ENCODE data around the gene EDDM3A.
"Not testable (repeated sequence)": the region's sequence is repeated elsewhere in the genome, so short reads cannot be mapped to it uniquely, and the experiment has no call there.

The EDDM3A gene

DNA sequence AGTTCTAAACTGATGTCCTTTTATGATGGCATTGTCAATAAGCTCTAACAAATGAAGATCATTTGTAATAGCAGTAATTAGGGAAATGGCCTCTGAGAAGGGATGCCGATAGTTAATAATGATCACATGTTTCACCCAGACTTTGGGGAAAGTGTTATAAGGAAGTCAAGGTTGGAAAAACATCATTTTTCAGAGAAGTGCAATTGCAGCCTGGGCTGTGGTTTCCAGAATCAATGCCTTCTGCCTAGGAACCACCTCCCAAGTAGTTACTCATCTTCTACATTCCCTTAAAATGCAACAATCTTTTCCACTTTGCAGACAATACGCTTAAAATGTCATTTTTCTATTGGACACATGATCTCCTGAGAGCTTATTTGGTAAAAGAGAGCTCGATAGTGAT lies 879 bp downstream of the EDDM3A start:
- DNase-seq (ENCODE audit: low spot score in 2 of 2), result no peak
- no peaks in the 10 kb centered on the region for H3K9me3 ChIP-seq
- H3K27me3 ChIP-seq (ENCODE audit: low read depth), result no peaks in the 10 kb centered on the region
- no peaks in the 10 kb centered on the region for H3K36me3 ChIP-seq (replicated peaks)
- no peak overlapping the region for H3K4me3 ChIP-seq
- no peaks in the 10 kb centered on the region for H3K4me1 ChIP-seq
- in situ Hi-C loops (cut with MboI; ENCODE audit: low sequenced_read_pairs), result no loop called here

DNA sequence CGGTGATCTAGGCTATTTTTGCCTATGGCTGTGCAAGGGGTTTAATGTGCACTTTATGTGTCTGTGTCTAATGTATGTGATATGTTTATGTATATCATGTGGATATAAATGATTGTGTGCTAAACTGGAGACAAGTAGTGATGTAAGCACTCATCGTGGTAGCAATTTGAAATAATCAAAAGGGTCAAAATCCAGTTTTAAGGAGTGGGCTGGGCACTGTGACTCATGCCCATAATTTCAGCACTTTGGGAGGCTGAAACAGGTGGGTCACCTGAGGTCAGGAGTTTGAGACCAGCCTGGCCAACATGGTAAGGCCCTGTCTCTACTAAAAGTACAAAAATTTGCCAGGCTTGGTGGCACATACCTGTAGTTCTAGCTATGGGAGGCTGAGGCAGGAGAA lies 2.8 kb downstream of the EDDM3A start:
- H3K4me3 ChIP-seq, result no peak overlapping the region
- no peaks in the 10 kb centered on the region for H3K4me1 ChIP-seq
- no peaks in the 10 kb centered on the region for H3K27me3 ChIP-seq (ENCODE audit: low read depth)
- no peaks in the 10 kb centered on the region for H3K36me3 ChIP-seq (replicated peaks)
- no peaks in the 10 kb centered on the region; the same call in 1 of the 2 replicates for H3K9me3 ChIP-seq
- in situ Hi-C loops (cut with MboI; ENCODE audit: low sequenced_read_pairs), result no loop called here
- no peak for DNase-seq (ENCODE audit: low spot score in 2 of 2)

DNA sequence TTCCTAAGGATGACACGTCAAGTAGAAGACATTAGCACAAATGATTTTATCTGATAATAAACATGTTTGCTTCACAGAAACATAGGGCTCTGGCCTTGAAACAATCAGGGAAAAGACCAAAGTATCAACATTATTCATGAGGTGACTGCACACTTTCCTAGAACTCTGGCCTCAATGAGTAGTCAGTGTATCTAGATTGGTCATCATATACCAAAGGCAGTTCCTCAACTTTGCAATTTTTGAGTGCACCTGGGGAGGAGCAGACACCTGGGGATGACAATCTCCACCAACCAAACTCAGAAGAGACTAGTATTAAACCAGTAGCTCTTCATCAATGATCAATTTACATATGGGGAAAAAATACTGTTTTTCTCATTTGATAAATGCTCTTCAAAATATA lies 4.5 kb downstream of the EDDM3A start:
- in situ Hi-C loops (cut with MboI; ENCODE audit: low sequenced_read_pairs), result no loop called here
- no peak for DNase-seq (ENCODE audit: low spot score in 2 of 2)

DNA sequence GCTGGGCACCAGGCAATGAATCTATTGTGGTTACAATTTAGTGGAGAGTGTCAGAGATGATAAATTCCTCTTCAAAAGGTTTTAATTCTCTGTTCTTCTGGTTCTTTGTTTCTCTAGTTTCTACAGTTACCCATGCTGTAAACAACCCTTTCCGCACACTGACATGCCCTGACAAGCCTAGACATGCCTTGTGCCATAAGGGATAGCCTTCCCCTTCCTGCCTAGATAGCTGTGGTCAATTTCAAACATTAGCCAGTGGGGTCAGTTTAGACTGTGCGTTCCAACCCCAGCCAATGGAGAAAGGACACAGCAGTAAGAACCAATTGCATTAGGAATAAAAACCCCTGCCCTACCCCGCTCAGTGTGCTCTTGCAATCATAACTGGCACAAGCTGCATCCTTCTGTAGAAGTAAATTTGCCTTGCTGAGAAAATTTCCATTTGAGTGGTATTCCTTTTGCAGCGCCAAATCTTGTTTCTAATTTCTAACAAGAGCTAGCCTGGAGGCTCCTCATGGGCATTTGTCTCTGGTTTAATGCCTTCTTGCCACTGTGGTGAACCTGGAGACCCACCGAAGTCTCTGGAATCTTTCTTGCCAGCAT lies 6.4 kb downstream of the EDDM3A start:
- no peak overlapping the region for H3K4me3 ChIP-seq
- no peaks in the 10 kb centered on the region for H3K36me3 ChIP-seq (replicated peaks)
- DNase-seq (ENCODE audit: low spot score in 2 of 2), result peak in 1 of 2 experiments; percentile 10
- no peaks in the 10 kb centered on the region for H3K27me3 ChIP-seq (ENCODE audit: low read depth)
- H3K9me3 ChIP-seq, result no peaks in the 10 kb centered on the region; the same call in 1 of the 2 replicates
- in situ Hi-C loops (cut with MboI; ENCODE audit: low sequenced_read_pairs), result no loop called here
- no peaks in the 10 kb centered on the region for H3K4me1 ChIP-seq

More for the DNA sequence above, 4.5 kb downstream of the EDDM3A start:
- no peaks in the 10 kb centered on the region for H3K36me3 ChIP-seq (replicated peaks)
- no peaks in the 10 kb centered on the region for H3K27me3 ChIP-seq (ENCODE audit: low read depth)
- no peak overlapping the region for H3K4me3 ChIP-seq
- no peaks in the 10 kb centered on the region; the same call in 1 of the 2 replicates for H3K9me3 ChIP-seq
- H3K4me1 ChIP-seq, result no peaks in the 10 kb centered on the region

DNA sequence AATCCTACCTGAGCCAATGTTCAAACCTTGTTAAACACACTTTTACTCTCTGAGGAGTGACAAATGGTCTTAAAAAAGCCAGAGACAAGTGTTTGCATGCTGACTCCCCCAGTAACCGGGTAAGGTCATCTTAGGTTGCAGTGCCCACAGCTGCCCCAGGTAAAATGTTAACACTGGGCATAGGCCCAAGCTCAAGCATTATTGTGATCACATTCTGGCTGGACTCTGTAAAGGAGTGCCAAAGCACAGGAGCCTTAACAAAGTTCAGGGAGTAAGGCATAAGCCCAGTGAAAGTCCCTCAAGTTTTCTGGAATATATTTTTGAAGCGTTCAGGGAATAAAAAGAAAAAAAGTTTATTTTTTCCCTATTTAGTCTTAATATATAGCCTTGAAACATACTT lies 8.6 kb downstream of the EDDM3A start:
- H3K4me3 ChIP-seq, result no peak overlapping the region
- H3K27me3 ChIP-seq (ENCODE audit: low read depth), result no peaks in the 10 kb centered on the region
- no peak for DNase-seq (ENCODE audit: low spot score in 2 of 2)
- no peaks in the 10 kb centered on the region for H3K4me1 ChIP-seq
- no peaks in the 10 kb centered on the region for H3K36me3 ChIP-seq (replicated peaks)
- in situ Hi-C loops (cut with MboI; ENCODE audit: low sequenced_read_pairs), result no loop called here
- H3K9me3 ChIP-seq, result no peaks in the 10 kb centered on the region; the same call in 1 of the 2 replicates

DNA sequence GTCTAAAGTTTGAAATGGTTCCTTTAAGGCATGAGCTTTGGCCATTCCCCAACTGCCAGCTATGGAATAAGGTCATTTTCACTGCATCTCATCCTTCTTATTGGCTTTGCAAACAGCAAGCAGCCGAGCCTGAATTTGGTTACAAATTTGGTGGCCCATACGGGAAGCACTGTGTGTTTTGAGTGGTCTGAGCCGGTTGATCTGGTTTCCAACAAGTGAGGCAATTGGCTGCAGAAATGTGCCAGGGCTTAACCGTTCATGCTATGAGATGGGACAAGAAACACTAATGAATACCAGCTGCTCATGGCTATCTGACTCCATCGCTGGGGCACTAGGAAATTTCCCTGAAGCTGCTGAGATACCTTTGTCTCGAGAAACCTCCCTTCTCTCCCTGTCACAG lies 9.3 kb downstream of the EDDM3A start:
- in situ Hi-C loops (cut with MboI; ENCODE audit: low sequenced_read_pairs), result no loop called here
- no peaks in the 10 kb centered on the region; the same call in 1 of the 2 replicates for H3K9me3 ChIP-seq
- no peak for DNase-seq (ENCODE audit: low spot score in 2 of 2)
- no peaks in the 10 kb centered on the region for H3K4me1 ChIP-seq
- H3K27me3 ChIP-seq (ENCODE audit: low read depth), result no peaks in the 10 kb centered on the region
- no peaks in the 10 kb centered on the region for H3K36me3 ChIP-seq (replicated peaks)
- no peak overlapping the region for H3K4me3 ChIP-seq

DNA sequence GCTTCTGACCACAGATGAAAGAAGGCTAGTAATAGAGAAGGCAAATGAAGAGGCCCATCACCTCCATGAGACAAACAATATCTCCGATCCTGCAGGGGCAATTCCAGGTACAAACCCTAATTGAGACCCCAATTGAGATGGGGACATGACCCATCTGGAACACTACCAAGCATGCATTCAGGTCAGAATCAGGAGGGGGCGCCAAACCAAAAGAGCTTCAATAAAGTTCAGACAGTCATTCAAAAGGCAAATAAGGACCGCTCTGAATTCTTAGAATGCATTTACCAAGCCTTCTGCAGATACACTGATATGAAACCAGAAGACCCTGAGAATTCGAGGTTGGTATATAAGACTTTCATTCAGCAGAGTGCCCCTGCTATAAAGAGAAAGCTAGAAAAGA lies 12.3 kb downstream of the EDDM3A start:
- Histone ChIP-seq H3K27me3 (ENCODE audit: low read depth) (no peaks in the 10 kb centered on the region), H3K4me1 (no peaks in the 10 kb centered on the region), H3K4me3 (no peak overlapping the region), H3K36me3 (replicated peaks) (no peaks in the 10 kb centered on the region), H3K9me3 (no peaks in the 10 kb centered on the region)
- peak in 1 of 2 experiments; percentile 11 for DNase-seq (ENCODE audit: low spot score in 2 of 2)
- in situ Hi-C loops (cut with MboI; ENCODE audit: low sequenced_read_pairs), result no loop called here

DNA sequence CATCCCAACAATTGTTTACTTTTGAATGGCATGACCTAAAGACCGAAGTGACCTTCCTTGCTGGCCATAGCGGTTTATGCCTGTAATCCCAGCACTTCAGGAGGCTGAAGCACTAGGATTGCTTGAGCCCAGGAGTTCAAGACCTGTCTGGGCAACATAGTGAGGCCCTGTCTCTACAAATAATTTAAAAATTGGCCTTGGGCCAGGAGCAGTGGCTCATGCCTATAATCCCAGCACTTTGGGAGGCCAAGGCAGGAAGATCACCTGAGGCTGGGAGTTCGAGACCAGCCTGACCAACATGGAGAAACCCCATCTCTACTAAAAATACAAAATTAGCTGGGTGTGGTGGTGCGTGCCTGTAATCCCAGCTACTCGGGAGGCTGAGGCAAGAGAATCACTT lies 13.8 kb downstream of the EDDM3A start:
- H3K9me3 ChIP-seq; DNase-seq (ENCODE audit: low spot score in 2 of 2); H3K27me3 ChIP-seq (ENCODE audit: low read depth); H3K36me3 ChIP-seq (replicated peaks); H3K4me3 ChIP-seq; in situ Hi-C loops (cut with MboI; ENCODE audit: low sequenced_read_pairs); H3K4me1 ChIP-seq: not testable (repeated sequence)

DNA sequence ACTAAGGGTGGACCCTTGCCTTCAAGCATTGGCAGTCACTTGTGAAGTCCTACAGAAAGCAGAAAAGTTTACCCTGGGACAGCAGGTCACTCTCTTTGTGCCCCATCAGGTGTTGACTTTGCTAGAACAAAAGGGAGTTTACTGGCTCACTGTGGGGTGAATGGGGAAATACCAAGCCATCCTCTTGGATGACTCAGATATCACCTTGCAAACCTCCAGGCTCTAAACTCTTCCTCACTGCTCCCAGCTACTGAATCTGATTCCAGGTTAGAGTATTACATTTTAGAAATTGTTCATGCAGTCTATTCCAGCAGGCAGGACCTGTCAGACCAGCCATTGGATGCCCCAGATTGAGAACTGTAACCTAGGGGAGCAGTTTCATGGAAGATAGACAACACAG lies 15.3 kb downstream of the EDDM3A start:
- Histone ChIP-seq H3K4me1 (no peaks in the 10 kb centered on the region), H3K27me3 (ENCODE audit: low read depth) (no peaks in the 10 kb centered on the region), H3K4me3 (no peak overlapping the region), H3K36me3 (replicated peaks) (no peaks in the 10 kb centered on the region), H3K9me3 (no peaks in the 10 kb centered on the region)
- DNase-seq (ENCODE audit: low spot score in 2 of 2), result no peak
- in situ Hi-C loops (cut with MboI; ENCODE audit: low sequenced_read_pairs), result no loop called here

DNA sequence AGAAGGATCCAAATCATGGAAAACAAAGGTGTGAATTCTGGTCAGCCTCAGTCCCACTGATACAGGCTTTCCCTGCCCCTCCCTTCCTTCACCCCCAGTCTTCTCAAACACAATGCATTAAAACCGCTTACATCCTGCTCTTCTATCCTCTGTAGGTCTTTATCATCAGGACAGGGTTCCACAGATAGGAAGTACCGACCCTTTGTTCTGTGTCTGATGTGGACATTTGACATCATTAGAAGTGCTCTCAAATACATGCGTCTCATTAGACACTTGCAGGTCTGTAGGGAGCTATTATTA lies 22.9 kb downstream of the EDDM3A start:
- Histone ChIP-seq H3K4me1 (no peaks in the 10 kb centered on the region), H3K4me3 (no peak overlapping the region), H3K27me3 (ENCODE audit: low read depth) (no peaks in the 10 kb centered on the region), H3K36me3 (replicated peaks) (no peaks in the 10 kb centered on the region), H3K9me3 (no peaks in the 10 kb centered on the region)
- DNase-seq (ENCODE audit: low spot score in 2 of 2), result no peak
- in situ Hi-C loops (cut with MboI; ENCODE audit: low sequenced_read_pairs), result no loop called here

DNA sequence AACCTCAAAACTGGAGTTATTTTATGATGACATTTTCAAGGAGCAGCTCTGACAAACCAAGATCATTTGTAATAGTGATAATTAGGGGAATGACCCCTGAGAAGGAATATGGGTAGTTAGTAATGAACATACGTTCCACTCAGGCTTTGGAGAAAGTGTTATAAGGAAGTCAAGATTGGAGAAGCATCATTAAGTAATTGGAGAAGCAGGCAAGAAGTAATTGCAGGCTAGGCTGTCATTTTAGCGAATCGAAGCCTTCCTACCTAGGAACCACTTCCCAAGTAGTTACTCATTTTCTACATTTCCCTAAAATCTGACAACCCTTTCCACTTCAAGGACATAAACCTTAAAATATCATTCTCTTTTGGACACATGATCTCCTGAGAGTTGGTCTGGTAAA lies 23.7 kb downstream of the EDDM3A start:
- DNase-seq (ENCODE audit: low spot score in 2 of 2), result no peak
- no peaks in the 10 kb centered on the region for H3K4me1 ChIP-seq
- no peaks in the 10 kb centered on the region for H3K27me3 ChIP-seq (ENCODE audit: low read depth)
- in situ Hi-C loops (cut with MboI; ENCODE audit: low sequenced_read_pairs), result no loop called here
- H3K4me3 ChIP-seq, result no peak overlapping the region
- H3K9me3 ChIP-seq, result no peaks in the 10 kb centered on the region
- no peaks in the 10 kb centered on the region for H3K36me3 ChIP-seq (replicated peaks)

DNA sequence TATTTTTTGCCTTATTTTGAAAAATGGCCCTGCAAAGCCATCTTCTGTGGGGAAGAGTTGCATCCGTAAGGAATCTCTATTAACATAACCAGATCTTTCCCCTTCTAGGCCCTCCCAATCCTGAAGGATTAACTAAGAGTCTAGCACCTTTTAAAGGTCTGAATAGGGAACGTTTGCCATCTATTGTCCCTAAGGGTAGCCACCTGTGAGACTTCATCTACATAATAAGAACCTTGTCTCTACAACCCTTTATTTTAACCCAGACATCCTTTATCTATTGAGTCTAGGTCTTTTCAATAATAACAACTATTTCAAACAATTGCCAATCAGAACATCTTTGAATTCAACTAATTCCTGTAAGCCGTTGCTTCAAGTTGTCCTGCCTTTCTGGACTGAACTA lies 27.0 kb downstream of the EDDM3A start:
- in situ Hi-C loops (cut with MboI; ENCODE audit: low sequenced_read_pairs), result no loop called here
- no peaks in the 10 kb centered on the region for H3K4me1 ChIP-seq
- H3K36me3 ChIP-seq (replicated peaks), result no peaks in the 10 kb centered on the region
- no peak overlapping the region for H3K4me3 ChIP-seq
- peaks cover 5% of the 10 kb centered on the region for H3K27me3 ChIP-seq (ENCODE audit: low read depth)
- DNase-seq (ENCODE audit: low spot score in 2 of 2), result peak in 1 of 2 experiments; percentile 24
- no peaks in the 10 kb centered on the region for H3K9me3 ChIP-seq

DNA sequence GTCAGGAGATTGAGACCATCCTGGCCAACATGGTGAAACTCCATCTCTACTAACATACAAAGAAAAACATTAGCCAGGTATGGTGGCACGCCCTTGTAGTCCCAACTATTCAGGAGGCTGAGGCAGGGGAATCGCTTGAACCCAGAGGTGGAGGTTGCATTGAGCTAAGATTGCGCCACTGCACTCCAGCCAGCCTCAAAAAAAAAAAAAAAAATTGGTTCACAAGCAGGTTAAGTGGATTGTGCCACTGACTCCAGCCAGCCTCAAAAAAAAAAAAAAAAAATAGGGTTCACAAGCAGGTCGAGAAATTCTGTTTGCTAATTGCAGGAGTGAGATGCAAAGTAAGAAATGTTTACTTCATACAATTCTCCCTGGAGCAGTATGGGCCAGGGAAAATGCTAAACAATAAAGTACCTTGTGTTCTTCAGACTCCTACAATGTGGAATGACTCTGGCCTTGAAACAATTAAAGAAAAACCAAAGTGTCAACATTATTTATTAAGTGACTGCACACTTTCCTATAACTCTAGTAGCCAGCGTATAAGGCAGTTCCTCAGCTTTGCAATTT lies 28.7 kb downstream of the EDDM3A start:
- no peak overlapping the region for H3K4me3 ChIP-seq
- H3K36me3 ChIP-seq (replicated peaks), result no peaks in the 10 kb centered on the region
- DNase-seq (ENCODE audit: low spot score in 2 of 2), result no peak
- in situ Hi-C loops (cut with MboI; ENCODE audit: low sequenced_read_pairs), result no loop called here
- H3K4me1 ChIP-seq, result no peaks in the 10 kb centered on the region
- H3K27me3 ChIP-seq (ENCODE audit: low read depth), result peaks cover 5% of the 10 kb centered on the region
- no peaks in the 10 kb centered on the region for H3K9me3 ChIP-seq

DNA sequence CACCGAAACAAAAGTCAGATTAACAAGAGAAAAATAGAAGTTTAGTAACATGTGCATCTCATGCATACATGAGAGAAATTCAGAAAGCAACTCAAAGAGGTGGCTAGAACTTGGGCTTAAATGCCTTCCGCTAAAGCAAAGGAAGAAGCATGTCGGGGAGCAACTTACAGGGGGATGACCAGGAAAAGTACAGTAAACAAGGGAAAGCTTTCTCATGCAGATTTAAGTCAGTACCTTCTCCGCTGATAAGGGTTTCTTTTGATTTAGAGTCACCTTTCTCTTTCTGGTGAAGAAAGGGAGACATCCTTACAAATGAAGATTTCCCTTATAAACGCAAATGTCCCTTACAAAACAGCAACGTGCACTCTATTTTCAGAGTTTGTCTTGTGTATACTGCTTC lies 29.4 kb downstream of the EDDM3A start:
- H3K4me1 ChIP-seq, result no peaks in the 10 kb centered on the region
- in situ Hi-C loops (cut with MboI; ENCODE audit: low sequenced_read_pairs), result no loop called here
- no peaks in the 10 kb centered on the region for H3K36me3 ChIP-seq (replicated peaks)
- DNase-seq (ENCODE audit: low spot score in 2 of 2), result no peak
- H3K9me3 ChIP-seq, result no peaks in the 10 kb centered on the region
- no peak overlapping the region for H3K4me3 ChIP-seq
- peaks cover 5% of the 10 kb centered on the region for H3K27me3 ChIP-seq (ENCODE audit: low read depth)

DNA sequence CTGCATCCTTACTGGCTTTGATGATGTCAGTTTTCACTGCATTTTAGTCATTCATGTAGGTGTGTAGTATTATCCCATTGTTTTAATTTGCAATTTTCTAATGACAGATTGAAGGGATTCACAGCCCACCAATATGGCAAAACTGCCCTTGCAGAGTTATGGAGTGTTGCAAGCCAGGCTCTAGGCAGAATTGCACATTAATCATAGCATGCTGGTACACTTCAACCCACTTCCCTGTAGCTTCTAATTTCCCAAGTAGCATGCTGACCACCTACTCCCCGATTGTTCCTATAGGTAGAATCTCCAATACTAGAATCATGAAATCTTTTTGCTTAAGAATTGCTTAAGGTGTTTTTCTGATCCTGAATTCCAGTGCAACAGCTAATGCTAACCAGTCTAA lies 30.2 kb downstream of the EDDM3A start:
- in situ Hi-C loops (cut with MboI; ENCODE audit: low sequenced_read_pairs), result no loop called here
- Histone ChIP-seq H3K27me3 (ENCODE audit: low read depth) (peaks cover 8% of the 10 kb centered on the region), H3K4me1 (no peaks in the 10 kb centered on the region), H3K4me3 (no peak overlapping the region), H3K36me3 (replicated peaks) (no peaks in the 10 kb centered on the region), H3K9me3 (no peaks in the 10 kb centered on the region)
- DNase-seq (ENCODE audit: low spot score in 2 of 2), result no peak

Data from HAP-1 (cell line).